Endothelial cell of umbilical vein (primary cell): ENCODE results near the gene MCTP2. TPM values are rescaled to one million over a fixed set of nuclear protein-coding genes. Genes with fewer than 3 reads are reported as not detected.

Source experiments
- BruUV-seq: library from RNA; stranded (reverse); fragments of 400-500 nt; replicated peaks from 2 replicates; lab custom pipeline; 2021; lab: Mats Ljungman, UMichigan
- CTCF ChIA-PET: fragments of 300-600, 350-600 bp; sonication (Branson Sonifier 250); formaldehyde crosslinking; loops from one replicate; lab custom pipeline; 2021; ENCODE audit warnings: antibody characterized with exemption, inconsistent platforms; lab: Charles Lee
- POLR2A ChIA-PET: fragments of 300-600, 350-600 bp; sonication (Branson Sonifier 250); formaldehyde crosslinking; loops from one replicate; lab custom pipeline; 2021; ENCODE audit warnings: antibody characterized with exemption, inconsistent platforms; lab: Charles Lee
- DNase-seq: peaks from one replicate; pipeline ENCODE4 v3.0.0-alpha.2; 2011; ENCODE audit warnings: low read depth, low spot score
- FAIRE-seq: peaks from 2 replicates; lab custom pipeline; 2011; peaks lifted over from hg19 to GRCh38; lab: Jason Lieb, UNC
- H2AFZ ChIP-seq: 2 replicates; pipeline ENCODE4 v1.6.0; 2012; ENCODE audit warnings: low read depth, low read length, control low read depth, inconsistent platforms
- H3K27ac ChIP-seq: 2 replicates; pipeline ENCODE4 v1.5.1; 2011; ENCODE audit warnings: low read depth, mild to moderate bottlenecking, control low read depth, low read length, moderate library complexity; ENCODE audit not compliant: insufficient read depth
- H3K27me3 ChIP-seq, 2 experiments: 2 replicates each; pipeline versions ENCODE4 v1.6.0 to v1.6.1; 2011; ENCODE audit warnings: low read length in 2 of 2, mixed read lengths in 1 of 2; ENCODE audit not compliant: control insufficient read depth in 2 of 2, insufficient read depth in 2 of 2
- H3K36me3 ChIP-seq, 2 experiments: 2 replicates in 1 of 2; 3 replicates in 1 of 2; pipeline ENCODE4 v1.5.1; 2011; ENCODE audit warnings: low read length in 2 of 2, mild to moderate bottlenecking in 1 of 2, moderate library complexity in 1 of 2; ENCODE audit not compliant: control insufficient read depth in 2 of 2, insufficient read depth in 2 of 2; ENCODE audit errors: extremely low read depth in 1 of 2
- H3K4me1 ChIP-seq: 3 replicates; pipeline ENCODE4 v1.5.1; 2011; ENCODE audit warnings: mild to moderate bottlenecking, low read length; ENCODE audit not compliant: control insufficient read depth, insufficient read depth; ENCODE audit errors: extremely low read depth
- H3K4me2 ChIP-seq: 2 replicates; pipeline ENCODE4 v1.6.1; 2011; ENCODE audit warnings: low read length, control low read depth, mixed read lengths; ENCODE audit not compliant: insufficient read depth
- H3K4me3 ChIP-seq, 3 experiments: fragments of 200-600 bp in 1 of 3; sonication (generic), shearing (Covaris generic) in 1 of 3; replicated peaks in 1 of 3; 2 replicates each; pipeline ENCODE4 v1.5.1; 2011 to 2016; ENCODE audit warnings: control low read depth in 3 of 3, low read length in 3 of 3, mild to moderate bottlenecking in 2 of 3, inconsistent platforms in 1 of 3, low read depth in 1 of 3, moderate library complexity in 1 of 3; ENCODE audit not compliant: insufficient read depth in 1 of 3
- H3K79me2 ChIP-seq: 2 replicates; pipeline ENCODE4 v1.6.0; 2012; ENCODE audit warnings: low read length, inconsistent platforms; ENCODE audit not compliant: control insufficient read depth, insufficient read depth
- H3K9ac ChIP-seq: replicated peaks from 2 replicates; pipeline ENCODE3; 2011; ENCODE audit warnings: low read length, control low read depth; ENCODE audit not compliant: insufficient read depth; ENCODE audit errors: extremely low read depth
- H3K9me1 ChIP-seq: replicated peaks from 3 replicates; pipeline ENCODE4 v1.6.0; 2011; ENCODE audit warnings: mild to moderate bottlenecking, low read length; ENCODE audit not compliant: control insufficient read depth, insufficient read depth; ENCODE audit errors: extremely low read depth
- H3K9me3 ChIP-seq: replicated peaks from 2 replicates; pipeline ENCODE4 v1.5.1; 2012; ENCODE audit warnings: low read length, inconsistent platforms; ENCODE audit not compliant: control insufficient read depth, insufficient read depth
- H4K20me1 ChIP-seq: replicated peaks from 2 replicates; pipeline ENCODE3; 2011; ENCODE audit warnings: mild to moderate bottlenecking, low read length; ENCODE audit not compliant: control insufficient read depth, insufficient read depth; ENCODE audit errors: extremely low read depth
- EZH2 ChIP-seq: IDR thresholded peaks from 2 replicates; pipeline ENCODE4 v1.6.1; 2012; ENCODE audit warnings: borderline replicate concordance, low read depth, mild to moderate bottlenecking, moderate library complexity, low read length, inconsistent platforms; ENCODE audit not compliant: severe bottlenecking
- FOS ChIP-seq: IDR thresholded peaks from 2 replicates; pipeline ENCODE4 v1.6.1; 2011; ENCODE audit warnings: mild to moderate bottlenecking, low read length, moderate library complexity, borderline replicate concordance; ENCODE audit not compliant: insufficient read depth
- GATA2 ChIP-seq: IDR thresholded peaks from 2 replicates; pipeline ENCODE4 v1.7.0; 2011; ENCODE audit warnings: low read depth, mild to moderate bottlenecking, moderate library complexity, mixed read lengths, low read length; ENCODE audit not compliant: insufficient read length, insufficient read depth
- JUN ChIP-seq: IDR thresholded peaks from 2 replicates; pipeline ENCODE4 v1.6.1; 2011; ENCODE audit warnings: borderline replicate concordance, low read depth; ENCODE audit not compliant: insufficient read length, insufficient read depth
- MYC ChIP-seq: IDR thresholded peaks from one replicate; pipeline ENCODE4 v1.6.1; 2011; ENCODE audit warnings: mild to moderate bottlenecking, low read depth, low read length
- POLR2A ChIP-seq: IDR thresholded peaks from 2 replicates; pipeline ENCODE4 v1.6.1; 2012; ENCODE audit warnings: low read depth, mild to moderate bottlenecking, control low read depth, low read length
- POLR2AphosphoS5 ChIP-seq: IDR thresholded peaks from 2 replicates; pipeline ENCODE4 v1.6.1; 2012; ENCODE audit warnings: low read depth, mild to moderate bottlenecking, control low read depth, low read length, moderate library complexity; ENCODE audit not compliant: insufficient read depth
- dilution Hi-C: fragments of 300-500 bp; cut with MboI; formaldehyde crosslinking; loops from one replicate; pipeline ENCODE4 v1.15.0; 2019; ENCODE audit warnings: low sequenced_read_pairs; ENCODE audit not compliant: extremely low pct_ligation_motif_present
- intact Hi-C: fragments of 100-400 bp; cut with micrococcal nuclease; formaldehyde crosslinking; loops from one replicate; pipeline ENCODE4 v1.10.0; 2022
- polyA plus RNA-seq, 4 experiments: library from polyadenylated mRNA; depleted of rRNA in 3 of 4; stranded (reverse) in 3 of 4; unstranded in 1 of 4; fragments of >200 nt; gene quantifications; 2 replicates each; pipeline versions ENCODE4 v1.2.1 to v1.2.3, GENCODE V29; 2011 to 2012; ENCODE audit warnings: missing spikeins in 1 of 4
- total RNA-seq: library from RNA; stranded (reverse); gene quantifications from 2 replicates; pipeline ENCODE4 v1.2.3, GENCODE V29; 2021
- TF ChIP-seq, protein P1 (sequence below), 2 donors: IDR thresholded peaks; 1 replicate in 1 of 2; 2 replicates in 1 of 2; pipeline ENCODE4 v1.5.1; 2011; ENCODE audit warnings: low read length in 2 of 2, mild to moderate bottlenecking in 2 of 2, moderate library complexity in 2 of 2, control low read depth in 1 of 2, inconsistent platforms in 1 of 2, low read depth in 1 of 2; ENCODE audit not compliant: insufficient read depth in 1 of 2; ENCODE audit errors: extremely low read depth in 1 of 2
- TF ChIP-seq, protein P2 (sequence below): IDR thresholded peaks from 2 replicates; pipeline ENCODE4 v1.6.1; 2011; ENCODE audit not compliant: insufficient read depth, insufficient read length

Gene MCTP2
- total and polyA plus RNA-seq, 2 donors (not counting 3 experiments of a cell fraction or from before 2014, with no cell fraction given): 0.01 to 0.75 TPM

DNA sequence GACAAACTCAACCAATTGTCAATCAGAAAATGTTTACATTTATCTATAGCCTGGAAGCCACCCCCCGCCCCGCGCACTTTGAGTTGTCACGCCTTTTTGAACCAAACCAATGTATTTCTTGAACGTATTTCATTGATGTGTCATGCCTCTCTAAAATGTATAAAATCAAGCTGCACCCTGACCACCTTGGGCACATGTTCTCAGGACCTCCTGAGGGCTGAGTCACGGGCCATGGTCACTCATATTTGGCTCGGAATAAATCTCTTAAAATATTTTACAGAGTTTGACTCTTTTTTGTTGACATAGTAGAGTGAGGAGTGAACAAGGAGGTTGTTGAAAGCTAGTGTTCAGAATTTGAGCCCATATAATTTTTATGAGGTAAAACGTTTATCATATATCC is 6.5 kb downstream of the MCTP2 start:
- ChIA-PET CTCF (interaction anchor here (0.6 kb wide), 1 partner anchor 12 kb away, joined by 3 read pairs; no protein-coding TSS in a partner anchor), POLR2A (no interaction called here)
- FAIRE-seq: no peak
- Histone ChIP-seq H4K20me1 (no peaks in the 10 kb centered on the region), H3K4me2 (no peak overlapping the region), H3K4me1 (no peaks in the 10 kb centered on the region), H3K79me2 (no peaks in the 10 kb centered on the region), H3K27me3 (no peaks in the 10 kb centered on the region), H3K9me3 (no peaks in the 10 kb centered on the region), H3K4me3 (no peak overlapping the region), H3K9me1 (no peaks in the 10 kb centered on the region), H3K27ac (no peak overlapping the region), H2AFZ (no peak overlapping the region), H3K36me3 (no peaks in the 10 kb centered on the region), H3K9ac (no peak overlapping the region)
- DNase-seq: no peak
- intact Hi-C loops: no loop called here
- dilution Hi-C loops: no loop called here
- BruUV-seq: no TSS peak
- no peak for TF ChIP-seq GATA2
- TF ChIP-seq MYC: no peak
- no peak for TF ChIP-seq FOS
- no peak for TF ChIP-seq JUN
- TF ChIP-seq EZH2: no peak
- TF ChIP-seq, protein P1, sequence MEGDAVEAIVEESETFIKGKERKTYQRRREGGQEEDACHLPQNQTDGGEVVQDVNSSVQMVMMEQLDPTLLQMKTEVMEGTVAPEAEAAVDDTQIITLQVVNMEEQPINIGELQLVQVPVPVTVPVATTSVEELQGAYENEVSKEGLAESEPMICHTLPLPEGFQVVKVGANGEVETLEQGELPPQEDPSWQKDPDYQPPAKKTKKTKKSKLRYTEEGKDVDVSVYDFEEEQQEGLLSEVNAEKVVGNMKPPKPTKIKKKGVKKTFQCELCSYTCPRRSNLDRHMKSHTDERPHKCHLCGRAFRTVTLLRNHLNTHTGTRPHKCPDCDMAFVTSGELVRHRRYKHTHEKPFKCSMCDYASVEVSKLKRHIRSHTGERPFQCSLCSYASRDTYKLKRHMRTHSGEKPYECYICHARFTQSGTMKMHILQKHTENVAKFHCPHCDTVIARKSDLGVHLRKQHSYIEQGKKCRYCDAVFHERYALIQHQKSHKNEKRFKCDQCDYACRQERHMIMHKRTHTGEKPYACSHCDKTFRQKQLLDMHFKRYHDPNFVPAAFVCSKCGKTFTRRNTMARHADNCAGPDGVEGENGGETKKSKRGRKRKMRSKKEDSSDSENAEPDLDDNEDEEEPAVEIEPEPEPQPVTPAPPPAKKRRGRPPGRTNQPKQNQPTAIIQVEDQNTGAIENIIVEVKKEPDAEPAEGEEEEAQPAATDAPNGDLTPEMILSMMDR (IDR thresholded peaks at IDR 0.05; ENCODE audit: extremely low read depth in 1 of 2, insufficient read depth in 1 of 2, low read depth in 1 of 2, low read length in 2 of 2): no peak
- no peak for TF ChIP-seq POLR2AphosphoS5
- TF ChIP-seq POLR2A: no peak
- TF ChIP-seq, protein P2, sequence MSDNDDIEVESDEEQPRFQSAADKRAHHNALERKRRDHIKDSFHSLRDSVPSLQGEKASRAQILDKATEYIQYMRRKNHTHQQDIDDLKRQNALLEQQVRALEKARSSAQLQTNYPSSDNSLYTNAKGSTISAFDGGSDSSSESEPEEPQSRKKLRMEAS: no peak
